Activated B cell treated with CpG ODN at 0.5 μM for 24 hours (primary cell): ENCODE measurements around the gene PAIP2B. TPM values are rescaled to one million over a fixed set of nuclear protein-coding genes. Genes with fewer than 3 reads are reported as not detected.

ENCODE experiments used
- ATAC-seq: fragments of 200-7000 bp; cut with Tn5 transposase; one replicate; pipeline ENCODE4 v1.10.0; 2021; ENCODE audit warnings: low read depth, mild to moderate bottlenecking, moderate library complexity
- CTCF ChIA-PET: fragments of 350-600 bp; sonication (Branson Sonifier 250); formaldehyde crosslinking; loops from one replicate; lab custom pipeline; 2021; ENCODE audit warnings: antibody characterized with exemption; lab: Charles Lee
- POLR2A ChIA-PET: fragments of 350-600 bp; sonication (Branson Sonifier 250); formaldehyde crosslinking; loops from one replicate; lab custom pipeline; 2021; ENCODE audit warnings: antibody characterized with exemption; lab: Charles Lee
- DNase-seq: peaks from one replicate; pipeline ENCODE4 v3.0.0; 2022
- H3K27ac Mint-ChIP-seq: one replicate; pipeline ENCODE4 v1.8.0; 2020; ENCODE audit warnings: mixed read lengths
- H3K27me3 Mint-ChIP-seq: one replicate; pipeline ENCODE4 v1.8.0; 2021; ENCODE audit warnings: mixed read lengths
- H3K36me3 Mint-ChIP-seq: one replicate; pipeline ENCODE4 v1.8.0; 2021; ENCODE audit warnings: low read depth, mixed read lengths
- H3K4me1 Mint-ChIP-seq: one replicate; pipeline ENCODE4 v1.8.0; 2021; ENCODE audit warnings: mixed read lengths
- H3K4me3 Mint-ChIP-seq: one replicate; pipeline ENCODE4 v1.8.0; 2020; ENCODE audit warnings: mild to moderate bottlenecking, mixed read lengths
- H3K9me3 Mint-ChIP-seq: one replicate; pipeline ENCODE4 v1.8.0; 2020; ENCODE audit warnings: mixed read lengths
- intact Hi-C: fragments of 100-400 bp; cut with micrococcal nuclease; formaldehyde crosslinking; loops from one replicate; pipeline ENCODE4 v1.15.1; 2024
- total RNA-seq: library from RNA; stranded (reverse); gene quantifications from 2 replicates; pipeline ENCODE4 v1.2.3, GENCODE V29; 2022
- TF ChIP-seq, protein P1 (sequence below): fragments of 200-600 bp; IDR thresholded peaks from one replicate; pipeline ENCODE4 v1.8.0; 2022; ENCODE audit warnings: antibody characterized with exemption, mild to moderate bottlenecking

PAIP2B gene
- total RNA-seq, 1 donor from 2014 or later = 3.7 TPM

DNA sequence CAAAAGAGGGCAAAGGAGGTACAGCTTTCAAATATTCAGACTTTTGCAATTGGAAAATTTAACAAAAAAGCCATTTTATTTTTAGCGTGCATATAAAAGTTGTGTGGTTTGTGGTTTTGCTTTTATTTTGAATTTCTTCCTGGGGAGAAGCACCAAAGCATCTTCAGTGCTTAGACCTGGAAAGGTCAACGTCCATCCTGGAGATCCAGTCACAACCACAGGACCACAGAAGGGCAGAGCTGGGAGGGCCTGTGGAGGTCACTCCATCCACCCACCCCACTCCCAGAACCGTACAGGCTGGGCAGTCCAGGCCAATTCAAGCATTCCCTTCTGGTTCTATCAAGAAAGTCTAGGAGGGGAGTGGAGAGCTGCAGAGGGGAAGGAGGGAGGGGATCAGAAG, 52.7 kb downstream of the PAIP2B start:
- DNase-seq (no peak), ATAC-seq (no peak)
- no peak overlapping the region for H3K4me3 Mint-ChIP-seq
- no peaks in the 10 kb centered on the region for H3K9me3 Mint-ChIP-seq
- H3K36me3 Mint-ChIP-seq = no peaks in the 10 kb centered on the region
- ChIA-PET POLR2A (no interaction called here), CTCF (no interaction called here)
- peaks cover 17% of the 10 kb centered on the region for H3K27me3 Mint-ChIP-seq
- intact Hi-C loops = no loop called here
- H3K4me1 Mint-ChIP-seq = no peaks in the 10 kb centered on the region
- TF ChIP-seq, protein P1, sequence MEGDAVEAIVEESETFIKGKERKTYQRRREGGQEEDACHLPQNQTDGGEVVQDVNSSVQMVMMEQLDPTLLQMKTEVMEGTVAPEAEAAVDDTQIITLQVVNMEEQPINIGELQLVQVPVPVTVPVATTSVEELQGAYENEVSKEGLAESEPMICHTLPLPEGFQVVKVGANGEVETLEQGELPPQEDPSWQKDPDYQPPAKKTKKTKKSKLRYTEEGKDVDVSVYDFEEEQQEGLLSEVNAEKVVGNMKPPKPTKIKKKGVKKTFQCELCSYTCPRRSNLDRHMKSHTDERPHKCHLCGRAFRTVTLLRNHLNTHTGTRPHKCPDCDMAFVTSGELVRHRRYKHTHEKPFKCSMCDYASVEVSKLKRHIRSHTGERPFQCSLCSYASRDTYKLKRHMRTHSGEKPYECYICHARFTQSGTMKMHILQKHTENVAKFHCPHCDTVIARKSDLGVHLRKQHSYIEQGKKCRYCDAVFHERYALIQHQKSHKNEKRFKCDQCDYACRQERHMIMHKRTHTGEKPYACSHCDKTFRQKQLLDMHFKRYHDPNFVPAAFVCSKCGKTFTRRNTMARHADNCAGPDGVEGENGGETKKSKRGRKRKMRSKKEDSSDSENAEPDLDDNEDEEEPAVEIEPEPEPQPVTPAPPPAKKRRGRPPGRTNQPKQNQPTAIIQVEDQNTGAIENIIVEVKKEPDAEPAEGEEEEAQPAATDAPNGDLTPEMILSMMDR = no peak
- H3K27ac Mint-ChIP-seq = no peak overlapping the region

DNA sequence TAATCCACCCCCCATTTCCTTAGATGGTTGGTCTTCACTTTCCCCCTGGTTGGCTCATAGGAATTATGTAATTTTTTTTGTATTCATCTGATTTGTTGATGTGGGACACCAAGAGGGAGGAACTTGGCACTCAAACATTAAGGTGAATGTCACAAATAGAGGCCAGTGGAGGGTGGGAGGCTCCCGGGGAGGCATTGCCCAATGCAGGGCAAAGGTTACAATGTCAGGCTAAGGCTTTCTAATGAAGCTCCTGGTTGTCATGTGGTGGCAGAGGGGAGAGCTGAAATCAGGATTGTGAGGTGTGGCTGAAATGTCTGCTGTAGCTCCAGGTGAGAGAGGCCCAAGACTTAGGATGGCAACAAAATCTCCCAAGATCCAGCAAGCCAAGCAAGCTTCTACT, 53.8 kb downstream of the PAIP2B start:
- H3K9me3 Mint-ChIP-seq = no peaks in the 10 kb centered on the region
- TF ChIP-seq, protein P1 = no peak
- ChIA-PET CTCF (no interaction called here), POLR2A (no interaction called here)
- H3K27me3 Mint-ChIP-seq = peaks cover 17% of the 10 kb centered on the region
- intact Hi-C loops = no loop called here
- H3K4me1 Mint-ChIP-seq = no peaks in the 10 kb centered on the region
- no peaks in the 10 kb centered on the region for H3K36me3 Mint-ChIP-seq
- no peak for ATAC-seq
- H3K27ac Mint-ChIP-seq = no peak overlapping the region
- no peak overlapping the region for H3K4me3 Mint-ChIP-seq
- DNase-seq = no peak

DNA sequence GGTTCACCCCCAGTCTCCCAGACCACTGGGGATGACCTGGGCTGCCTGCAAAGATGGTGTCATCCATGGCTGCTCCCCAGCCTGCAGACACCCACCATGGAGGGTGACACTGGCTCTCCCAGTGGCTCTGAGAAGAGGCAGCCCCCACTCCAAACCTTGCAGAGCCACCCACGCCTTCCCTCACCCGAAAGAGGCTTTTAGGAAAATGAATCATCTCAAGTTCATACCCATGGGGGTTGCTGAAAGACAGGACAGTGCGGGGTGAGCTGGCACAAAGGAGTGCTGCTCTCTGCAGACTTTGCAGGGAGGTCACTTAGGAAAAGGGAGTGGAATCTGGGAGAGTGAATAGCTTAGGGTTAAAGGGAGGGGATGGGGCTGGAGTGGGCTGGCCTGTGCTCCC, 60.1 kb downstream of the PAIP2B start:
- TF ChIP-seq, protein P1 = no peak
- Mint-ChIP-seq H3K9me3 (no peaks in the 10 kb centered on the region), H3K4me1 (no peaks in the 10 kb centered on the region), H3K27ac (no peak overlapping the region), H3K27me3 (peaks cover 9% of the 10 kb centered on the region), H3K4me3 (no peak overlapping the region), H3K36me3 (no peaks in the 10 kb centered on the region)
- ChIA-PET POLR2A (no interaction called here), CTCF (no interaction called here)
- ATAC-seq = no peak
- intact Hi-C loops = no loop called here
- DNase-seq = no peak

DNA sequence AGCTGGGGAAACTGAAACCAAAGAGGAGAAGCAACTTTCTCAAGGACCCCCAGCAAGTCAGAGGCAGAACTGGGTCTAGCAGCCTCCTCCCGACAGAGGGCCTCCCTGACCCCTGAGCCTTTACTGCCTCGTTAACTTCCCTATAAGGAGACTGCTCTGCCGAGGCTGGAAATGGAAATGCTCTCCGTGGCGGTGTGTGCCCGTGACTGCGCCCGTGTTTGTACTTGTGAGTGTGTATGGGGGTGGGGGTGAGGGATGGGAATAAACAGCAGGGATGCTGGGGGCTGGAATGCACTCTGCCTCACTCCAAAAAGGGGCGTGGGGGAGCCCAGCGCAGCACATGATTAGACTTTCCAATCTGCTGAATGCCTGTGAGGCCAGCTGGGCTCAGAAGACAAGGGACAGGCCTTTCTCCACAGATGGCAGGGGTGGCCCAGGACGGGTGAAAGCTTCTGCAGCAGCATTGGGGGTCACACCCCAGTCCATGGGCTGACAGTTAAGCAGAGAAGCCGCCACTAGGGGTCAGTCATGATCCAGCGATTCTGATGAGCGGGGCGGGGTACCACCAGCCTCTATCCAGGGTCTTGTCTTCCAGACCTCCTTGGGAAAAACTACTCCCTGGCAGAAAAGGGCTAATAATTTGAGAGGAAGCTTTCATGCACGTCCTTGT, 69.6 kb downstream of the PAIP2B start:
- intact Hi-C loops = loop anchor here (1.0 to 5.0 kb wide), 3 partner anchors 120 to 353 kb away; no protein-coding TSS in a partner anchor
- H3K27ac Mint-ChIP-seq = no peak overlapping the region
- H3K4me3 Mint-ChIP-seq = no peak overlapping the region
- peaks cover 10% of the 10 kb centered on the region for H3K27me3 Mint-ChIP-seq
- TF ChIP-seq, protein P1 = no peak
- no peaks in the 10 kb centered on the region for H3K9me3 Mint-ChIP-seq
- ATAC-seq (peak; percentile 68), DNase-seq (peak; percentile 41)
- ChIA-PET POLR2A (no interaction called here), CTCF (interaction anchor here (1.7 to 2.9 kb wide), 2 partner anchors 126 to 354 kb away, joined by 4 to 16 read pairs; no protein-coding TSS in a partner anchor)
- no peaks in the 10 kb centered on the region for H3K36me3 Mint-ChIP-seq
- H3K4me1 Mint-ChIP-seq = peaks cover 4% of the 10 kb centered on the region

DNA sequence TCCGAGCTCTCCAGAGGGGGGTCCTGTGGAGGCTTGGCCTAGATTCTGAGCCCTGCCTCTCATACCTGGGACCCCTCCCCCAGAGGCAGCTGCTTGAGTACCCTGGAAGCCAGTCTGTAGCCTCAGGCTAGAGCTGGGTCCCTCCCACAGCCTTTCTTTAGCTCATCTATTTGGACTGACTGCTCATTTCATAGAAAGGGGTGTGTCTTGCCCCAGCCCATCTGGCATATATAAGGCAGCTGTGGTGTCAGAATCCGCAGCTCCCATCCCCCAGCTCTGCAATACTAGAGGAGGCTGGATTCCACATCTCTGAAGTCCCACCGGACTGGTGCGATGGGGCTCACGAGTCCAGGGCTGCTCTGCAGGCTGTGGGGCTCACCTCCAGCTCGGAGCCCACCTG, 70.3 kb downstream of the PAIP2B start:
- ATAC-seq (no peak), DNase-seq (no peak)
- CTCF ChIA-PET = interaction anchor here (1.3 to 2.9 kb wide), 4 partner anchors 56 to 355 kb away, joined by 3 to 16 read pairs (median 6); partner anchors contain the start of gene ZNF638
- no peak overlapping the region for H3K27ac Mint-ChIP-seq
- H3K4me1 Mint-ChIP-seq = peaks cover 4% of the 10 kb centered on the region
- H3K4me3 Mint-ChIP-seq = no peak overlapping the region
- H3K9me3 Mint-ChIP-seq = no peaks in the 10 kb centered on the region
- TF ChIP-seq, protein P1 = no peak
- intact Hi-C loops = loop anchor here (5.0 kb wide), 1 partner anchor 121 kb away; no protein-coding TSS in a partner anchor
- POLR2A ChIA-PET = no interaction called here
- peaks cover 5% of the 10 kb centered on the region for H3K36me3 Mint-ChIP-seq
- peaks cover 10% of the 10 kb centered on the region for H3K27me3 Mint-ChIP-seq
